T-helper 2 cell treated with Interferon-gamma antibody and Interleukin-4, amounts not matched to agents 100 ng/mL and 5 ng/mL, for 36 hours (primary cell): ENCODE results near the gene DERL3. TPM values are rescaled to one million over a fixed set of nuclear protein-coding genes. Genes with fewer than 3 reads are reported as not detected.

ENCODE experiments used
- intact Hi-C: fragments of 100-400 bp; cut with micrococcal nuclease; formaldehyde crosslinking; loops from one replicate; pipeline ENCODE4 v1.15.1; 2023
- total RNA-seq: library from RNA; stranded (reverse); gene quantifications from 2 replicates; pipeline ENCODE4 v1.2.3, GENCODE V29; 2022

Gene DERL3
- total RNA-seq, 1 donor from 2014 or later = 12.5 TPM

DNA sequence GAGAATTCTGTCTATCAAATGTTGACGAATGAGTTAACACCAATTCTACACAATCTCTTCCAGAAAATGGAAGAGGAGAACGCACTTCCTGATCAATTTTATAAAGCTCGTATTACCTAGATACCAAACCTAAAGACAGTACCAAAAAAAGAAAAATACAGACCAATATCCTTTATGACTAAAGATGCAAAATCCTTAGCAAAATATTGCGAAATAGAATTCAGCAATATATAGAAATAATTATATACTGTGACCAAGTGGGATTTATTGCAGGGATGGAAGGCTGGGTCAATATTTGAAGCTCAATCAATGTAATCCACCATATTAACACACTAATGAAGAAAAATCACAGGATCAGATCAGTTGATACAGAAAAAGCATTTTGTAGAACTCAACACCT lies 26.4 kb downstream of the DERL3 start:
- intact Hi-C loops = no loop called here

DNA sequence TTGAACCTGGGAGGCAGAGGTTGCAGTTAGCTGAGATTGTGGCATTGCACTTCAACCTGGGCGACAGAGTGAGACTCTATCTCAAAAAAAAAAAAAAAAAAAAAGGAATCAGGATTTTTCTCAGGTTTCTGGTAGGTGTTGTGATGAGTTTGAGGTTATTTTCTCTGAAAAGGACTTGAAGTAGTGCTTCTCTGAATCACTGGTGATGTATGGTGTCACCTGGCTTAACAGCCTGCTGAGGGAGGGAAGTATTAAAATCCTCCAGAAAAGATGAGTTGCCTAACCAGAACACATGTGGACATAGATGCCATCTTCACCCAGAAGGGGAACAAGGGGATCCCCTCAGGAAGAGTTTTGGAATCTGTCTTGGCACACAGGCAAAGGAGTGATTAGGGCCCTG lies 32.0 kb downstream of the DERL3 start:
- intact Hi-C loops = no loop called here

DNA sequence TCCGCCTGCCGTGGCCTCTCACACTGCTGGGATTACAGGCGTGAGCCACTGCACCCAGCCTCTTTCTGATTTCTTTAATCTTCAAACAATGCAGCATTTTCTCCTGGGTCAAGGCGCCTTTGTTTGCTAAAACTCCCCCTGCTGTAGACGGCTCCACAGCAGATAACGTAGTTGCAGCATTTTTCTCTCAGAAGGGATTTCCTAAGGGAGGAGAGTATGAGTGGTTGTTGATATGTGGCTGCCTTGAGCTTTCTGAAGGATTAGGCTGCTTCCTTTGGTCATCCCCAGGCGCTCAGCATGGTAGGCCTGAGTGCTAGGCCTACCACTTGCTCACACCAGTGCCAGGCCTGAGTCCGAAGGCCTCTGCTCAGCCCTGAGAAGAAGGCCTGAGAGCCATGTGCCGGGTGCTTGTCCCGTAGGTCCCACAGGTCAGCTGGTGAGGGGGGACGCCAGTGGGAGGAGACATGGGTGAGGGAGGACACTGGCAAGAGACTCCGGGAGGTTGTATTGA lies 34.0 kb downstream of the DERL3 start:
- intact Hi-C loops = no loop called here

DNA sequence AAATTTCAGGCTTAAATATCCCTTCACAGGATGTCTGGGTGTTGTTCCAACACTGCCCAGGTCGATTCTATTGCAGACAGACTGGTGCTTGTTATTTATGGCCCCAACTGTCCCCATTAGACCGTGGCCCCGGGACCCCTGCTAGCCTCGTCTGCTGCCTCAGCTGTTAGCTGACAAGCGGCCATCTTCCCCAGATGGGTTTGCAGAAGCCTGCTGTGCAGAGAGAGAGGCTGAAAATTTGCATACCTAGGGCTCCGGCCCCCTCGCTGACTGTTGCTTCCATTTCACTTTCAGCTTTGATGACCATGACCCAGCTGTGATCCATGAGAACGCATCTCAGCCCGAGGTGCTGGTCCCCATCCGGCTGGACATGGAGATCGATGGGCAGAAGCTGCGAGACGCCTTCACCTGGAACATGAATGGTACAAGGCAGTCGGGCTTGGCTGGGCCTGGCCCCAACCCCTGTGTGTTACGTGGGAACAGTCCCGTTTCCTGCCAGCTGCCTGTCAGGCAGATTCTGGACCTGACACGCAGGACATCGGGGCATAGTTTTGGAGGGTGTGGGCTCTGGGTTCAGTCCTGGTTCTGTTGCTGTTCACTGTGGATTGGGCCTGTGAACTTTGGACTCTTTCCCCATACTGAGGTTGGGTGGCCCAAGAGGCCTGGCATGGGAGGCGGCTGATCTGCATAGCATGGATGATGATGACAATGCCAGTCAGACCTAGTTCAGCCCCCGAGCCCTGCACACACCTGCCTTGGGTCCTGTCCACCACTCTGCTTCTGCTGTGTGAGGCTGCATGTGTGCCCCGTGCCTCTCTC lies 35.6 kb downstream of the DERL3 start:
- intact Hi-C loops = no loop called here

DNA sequence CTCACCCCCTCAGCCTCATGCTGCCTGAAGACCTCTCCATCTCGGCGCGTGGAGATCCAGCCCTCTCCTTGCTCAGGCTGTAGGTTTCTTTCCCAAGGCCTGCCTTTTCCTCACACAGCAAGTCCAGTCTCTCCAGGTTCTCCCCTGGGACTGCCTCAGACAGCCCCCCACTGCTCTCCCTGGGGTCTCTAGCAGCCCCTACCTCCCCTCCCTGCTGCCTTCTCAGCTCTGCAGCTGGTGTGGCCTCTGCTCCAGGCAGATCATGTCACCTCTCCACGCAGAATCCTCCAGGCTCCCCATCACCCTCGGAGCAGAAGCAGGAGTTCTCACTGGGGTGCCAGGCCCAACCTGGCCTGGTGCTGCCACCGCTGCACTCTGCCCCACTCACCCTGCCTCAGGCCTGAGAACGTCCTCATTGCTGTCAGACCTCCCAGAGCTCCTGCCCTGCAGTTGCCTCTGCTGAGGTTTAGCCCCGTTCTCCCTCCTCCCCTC lies 36.9 kb downstream of the DERL3 start:
- intact Hi-C loops = no loop called here

DNA sequence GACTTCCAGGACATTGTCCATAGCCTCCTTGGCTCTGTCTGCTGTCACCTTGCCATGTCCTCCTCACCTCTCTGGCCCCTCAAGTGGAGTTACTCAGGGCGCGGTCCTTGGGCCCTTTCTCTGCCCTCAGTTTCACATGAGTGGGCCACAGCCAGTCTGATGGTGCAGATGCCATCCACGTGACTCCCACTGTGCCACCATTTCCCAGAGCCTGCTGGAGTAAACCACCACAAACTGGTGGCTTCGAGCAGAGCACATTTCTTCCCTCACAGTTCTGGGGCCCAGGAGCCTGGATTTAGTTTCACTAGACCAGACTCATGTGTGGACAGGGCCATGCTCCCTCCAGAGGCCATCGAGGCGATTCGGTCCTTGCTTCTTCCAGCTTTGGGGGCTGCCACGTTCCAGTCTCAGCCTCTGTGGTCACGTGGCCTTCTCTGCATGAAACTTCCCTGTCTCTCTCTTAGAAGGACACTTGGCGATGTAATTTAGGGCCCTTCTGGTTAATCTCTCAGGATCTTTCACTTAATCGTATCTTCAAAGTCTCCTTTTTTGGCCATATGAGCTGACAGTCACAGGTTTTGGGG lies 37.5 kb downstream of the DERL3 start:
- intact Hi-C loops = no loop called here

DNA sequence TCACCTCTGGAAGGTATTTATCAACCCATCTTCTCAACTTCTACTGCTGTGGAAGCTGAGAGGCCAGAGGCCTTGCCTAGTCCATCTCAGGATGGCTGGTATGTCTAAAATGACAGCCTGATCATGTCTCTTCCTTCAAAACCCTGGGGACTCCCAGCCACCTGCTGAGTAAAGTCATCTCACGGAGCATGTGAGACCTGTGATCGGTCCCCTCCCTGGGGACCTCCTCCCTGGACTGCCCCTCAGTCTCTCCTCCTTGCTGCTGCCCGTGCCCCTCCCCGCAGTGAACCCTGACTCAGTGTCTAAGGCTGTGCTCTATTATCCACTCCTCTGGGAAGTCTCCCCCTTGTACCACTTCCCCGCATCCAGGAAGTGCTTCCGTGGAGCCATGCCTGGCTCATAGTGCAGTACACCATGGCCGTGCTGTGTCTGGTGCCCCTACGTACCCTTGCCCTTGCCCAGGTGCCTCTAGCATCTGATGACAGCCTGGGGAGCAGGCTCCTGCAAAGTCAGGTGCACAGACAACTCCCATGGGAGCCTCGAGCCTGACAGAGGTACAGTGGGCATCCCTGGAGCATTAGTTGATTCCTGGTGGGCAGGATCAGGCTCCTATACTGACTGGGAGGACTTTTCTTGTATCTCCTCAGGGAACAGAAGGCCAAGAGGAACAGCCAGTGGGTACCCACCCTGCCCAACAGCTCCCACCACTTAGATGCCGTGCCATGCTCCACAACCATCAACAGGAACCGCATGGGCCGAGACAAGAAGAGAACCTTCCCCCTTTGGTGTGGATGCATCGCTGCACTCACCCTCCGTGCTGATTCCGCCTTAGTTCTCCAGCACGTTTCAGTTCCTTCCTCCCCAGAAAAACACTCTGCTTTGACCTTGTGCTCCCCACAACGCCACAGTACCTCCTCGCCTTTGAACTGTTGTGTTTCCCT lies 38.2 kb downstream of the DERL3 start:
- intact Hi-C loops = no loop called here

DNA sequence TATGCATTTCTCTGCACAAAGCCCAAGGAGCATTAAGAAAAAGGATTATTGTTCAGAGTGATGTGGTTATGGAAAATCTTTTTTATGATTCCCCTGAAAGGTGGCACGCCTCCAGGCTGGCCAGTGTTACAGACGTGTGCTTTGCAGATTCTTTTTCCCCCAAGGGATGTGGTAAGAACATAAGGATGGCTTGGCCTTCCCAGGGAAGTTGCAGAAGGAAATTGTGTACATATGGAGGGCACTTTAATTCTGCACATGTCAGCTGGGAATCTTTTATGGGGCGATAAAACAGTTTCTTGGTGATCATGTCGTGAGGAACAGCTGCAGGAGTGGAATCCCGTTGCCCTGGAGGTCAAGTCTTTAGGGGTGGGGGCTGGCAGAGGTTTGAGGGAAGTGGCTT lies 42.3 kb downstream of the DERL3 start:
- intact Hi-C loops = no loop called here

DNA sequence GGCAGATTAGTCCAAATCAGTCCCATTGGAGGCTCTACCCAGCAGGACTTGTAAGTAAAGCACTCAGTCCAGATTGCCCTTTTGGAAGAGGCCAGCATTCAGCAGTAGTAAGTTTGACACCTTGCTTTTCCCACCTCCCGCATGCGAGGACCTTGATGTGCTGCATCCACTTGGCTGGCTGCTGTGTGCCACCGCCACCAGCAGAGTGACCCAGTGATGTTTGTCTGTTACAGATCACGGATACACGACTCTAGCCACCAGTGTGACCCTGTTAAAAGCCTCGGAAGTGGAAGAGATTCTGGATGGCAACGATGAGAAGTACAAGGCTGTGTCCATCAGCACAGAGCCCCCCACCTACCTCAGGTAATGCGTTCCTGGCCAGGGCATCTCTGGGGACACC lies 45.5 kb downstream of the DERL3 start:
- intact Hi-C loops = no loop called here

DNA sequence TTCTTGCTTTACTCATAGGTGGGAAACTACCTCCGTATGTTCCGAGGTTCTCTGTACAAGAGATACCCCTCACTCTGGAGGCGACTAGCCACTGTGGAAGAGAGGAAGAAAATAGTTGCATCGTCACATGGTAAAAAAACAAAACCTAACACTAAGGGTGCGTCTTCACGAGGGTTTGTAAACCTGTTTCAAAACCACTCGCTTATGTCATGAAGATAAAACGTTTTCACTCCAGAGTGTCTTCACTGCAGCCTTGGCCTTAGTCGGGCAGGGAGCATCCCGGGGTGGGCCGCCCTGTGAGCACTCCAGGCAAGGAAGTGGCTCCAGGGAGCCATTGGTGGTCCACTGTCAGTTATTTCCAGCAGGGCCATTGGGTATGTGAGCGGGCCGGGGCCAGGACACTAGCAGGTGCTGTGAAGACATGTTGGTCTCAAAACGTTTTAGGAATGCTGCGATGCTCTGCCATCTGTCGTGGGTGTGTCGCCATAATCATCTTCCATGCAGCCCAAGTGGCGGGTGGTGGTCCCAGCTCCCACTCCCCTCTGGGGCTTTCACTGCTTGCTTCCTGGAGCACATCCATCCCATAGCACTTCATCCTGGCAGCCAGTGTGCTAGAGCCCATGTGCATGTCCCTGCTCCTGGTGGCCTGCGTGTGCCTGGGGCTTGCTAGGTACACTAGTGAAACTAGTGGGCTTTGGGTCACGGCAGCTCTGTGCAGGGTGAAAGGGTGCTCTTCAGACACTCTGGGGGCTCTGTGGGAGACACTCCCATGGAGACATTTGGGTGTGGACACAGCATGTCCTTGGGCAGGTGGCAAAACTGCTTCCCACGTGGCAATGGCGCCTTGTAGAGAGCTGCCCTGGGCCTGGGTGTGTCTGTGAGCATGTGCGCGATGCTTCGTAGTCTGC lies 46.8 kb downstream of the DERL3 start:
- intact Hi-C loops = no loop called here

DNA sequence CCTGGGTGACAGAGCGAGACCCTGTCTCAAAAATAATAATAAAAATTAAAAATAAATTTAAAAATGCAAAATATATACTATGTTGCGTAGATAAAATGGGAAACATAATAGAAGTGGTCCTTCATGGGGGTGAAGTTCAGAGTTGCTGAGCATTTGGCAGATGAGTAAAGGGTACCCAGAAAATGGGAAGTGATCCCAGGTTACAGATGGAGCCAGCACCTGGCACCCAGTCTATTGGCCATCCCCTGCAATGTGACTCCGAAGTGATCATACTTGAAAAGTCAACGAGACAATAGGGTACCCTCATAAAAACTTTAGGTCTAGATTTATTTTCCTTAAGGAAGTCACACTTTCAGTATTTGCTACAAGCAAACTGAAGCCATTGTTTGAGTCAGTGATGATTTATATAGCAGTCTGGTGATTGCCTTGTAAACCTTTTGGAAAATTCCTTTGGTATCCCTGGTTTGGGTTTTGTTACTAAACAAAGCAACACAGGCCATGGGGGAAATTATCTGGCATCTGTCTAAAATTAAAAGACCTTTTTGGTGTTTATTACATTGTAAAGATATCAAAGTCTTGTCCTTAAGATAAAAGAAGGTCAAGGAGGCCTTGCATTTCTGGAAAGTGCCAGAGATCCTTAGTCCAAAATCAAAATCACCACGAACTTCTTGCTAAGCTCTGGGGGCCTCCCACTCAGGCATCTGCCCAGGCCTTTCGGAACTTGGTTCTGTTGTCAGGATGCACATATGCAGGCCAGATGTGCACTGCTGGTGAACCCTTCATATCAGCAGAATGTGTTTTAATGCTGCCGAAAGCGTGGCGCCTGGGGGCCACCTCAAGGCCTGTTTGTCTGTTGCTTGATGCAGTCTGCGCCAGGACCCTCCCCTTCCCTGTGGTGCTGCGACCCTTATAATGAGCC lies 47.7 kb downstream of the DERL3 start:
- intact Hi-C loops = no loop called here

DNA sequence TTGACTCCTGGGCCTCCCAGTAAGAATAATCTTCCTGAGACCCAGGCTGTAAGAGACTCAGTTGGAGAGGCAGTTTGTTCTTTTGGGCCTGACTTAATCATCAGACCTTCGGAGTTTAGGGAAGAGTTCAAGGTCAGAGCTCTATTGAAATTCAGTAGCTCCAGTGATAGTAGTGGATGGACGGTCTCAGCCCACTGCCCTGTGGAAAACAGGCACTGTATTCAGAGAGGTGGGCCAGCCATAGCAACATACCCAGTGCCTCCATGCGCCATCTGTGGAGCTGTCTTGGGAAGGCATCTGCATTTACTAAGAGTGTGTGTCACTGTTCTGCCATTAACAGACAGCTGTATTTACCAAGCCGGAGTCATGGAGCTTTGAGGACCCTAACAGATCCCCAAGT lies 49.2 kb downstream of the DERL3 start:
- intact Hi-C loops = no loop called here

DNA sequence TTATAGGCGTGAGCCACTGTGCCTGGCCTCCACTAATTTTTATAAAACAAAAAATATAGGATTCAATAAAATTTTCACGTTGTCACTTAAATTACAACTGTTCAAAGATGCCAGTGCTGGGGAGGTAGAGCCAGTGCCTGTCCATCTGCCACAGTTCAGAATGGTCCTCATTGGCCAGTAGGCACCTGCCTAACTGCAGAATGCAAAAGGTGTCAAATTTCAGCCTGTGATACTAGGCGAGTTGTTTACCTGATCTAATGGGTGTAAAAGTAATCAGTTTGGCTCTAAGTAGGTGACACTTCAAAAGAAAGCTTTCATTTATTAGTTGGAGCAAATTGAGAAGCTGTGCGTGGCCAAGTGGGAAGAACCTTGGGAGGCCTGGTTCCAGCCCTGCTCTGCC lies 49.7 kb downstream of the DERL3 start:
- intact Hi-C loops = no loop called here

DNA sequence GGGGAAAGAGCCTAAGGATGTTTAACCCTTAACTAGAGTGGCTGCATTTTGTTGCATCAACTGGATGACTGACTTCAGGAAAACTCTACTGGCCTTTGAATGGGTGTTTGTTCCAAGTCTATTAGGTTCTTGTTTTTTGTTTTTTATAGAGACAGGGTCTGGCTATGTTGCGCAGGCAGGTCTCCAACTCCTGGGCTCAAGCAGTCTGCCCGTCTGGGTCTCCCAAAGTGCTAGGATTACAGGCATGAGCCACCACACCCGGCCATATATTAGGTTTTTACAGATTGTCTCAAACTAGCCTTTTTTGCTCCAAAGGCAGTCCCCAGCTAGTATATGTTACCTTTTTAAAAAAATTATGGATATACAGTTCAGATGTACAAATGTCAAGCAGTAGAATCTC lies 50.9 kb downstream of the DERL3 start:
- intact Hi-C loops = loop anchor here (1.0 to 2.0 kb wide), 4 partner anchors 20 to 223 kb away; partner anchors contain the start of genes CABIN1, DERL3 and MIF

DNA sequence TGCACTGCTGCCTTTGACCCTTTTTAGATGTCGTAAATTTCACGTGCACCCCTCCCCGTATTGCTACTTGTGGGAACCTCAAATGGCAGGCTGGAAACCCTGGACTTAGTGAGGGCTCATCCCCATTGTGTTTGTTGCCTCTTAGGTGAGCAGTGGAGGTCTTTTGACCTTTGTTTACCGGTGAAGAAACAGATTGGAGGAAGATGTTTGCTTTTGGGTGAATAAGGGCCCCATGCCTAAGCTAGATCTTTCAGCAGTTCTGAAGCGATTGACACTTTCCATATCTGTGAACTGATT lies 51.3 kb downstream of the DERL3 start:
- intact Hi-C loops = loop anchor here (1.0 to 2.0 kb wide), 4 partner anchors 19 to 223 kb away; partner anchors contain the start of genes CABIN1, DERL3 and MIF

DNA sequence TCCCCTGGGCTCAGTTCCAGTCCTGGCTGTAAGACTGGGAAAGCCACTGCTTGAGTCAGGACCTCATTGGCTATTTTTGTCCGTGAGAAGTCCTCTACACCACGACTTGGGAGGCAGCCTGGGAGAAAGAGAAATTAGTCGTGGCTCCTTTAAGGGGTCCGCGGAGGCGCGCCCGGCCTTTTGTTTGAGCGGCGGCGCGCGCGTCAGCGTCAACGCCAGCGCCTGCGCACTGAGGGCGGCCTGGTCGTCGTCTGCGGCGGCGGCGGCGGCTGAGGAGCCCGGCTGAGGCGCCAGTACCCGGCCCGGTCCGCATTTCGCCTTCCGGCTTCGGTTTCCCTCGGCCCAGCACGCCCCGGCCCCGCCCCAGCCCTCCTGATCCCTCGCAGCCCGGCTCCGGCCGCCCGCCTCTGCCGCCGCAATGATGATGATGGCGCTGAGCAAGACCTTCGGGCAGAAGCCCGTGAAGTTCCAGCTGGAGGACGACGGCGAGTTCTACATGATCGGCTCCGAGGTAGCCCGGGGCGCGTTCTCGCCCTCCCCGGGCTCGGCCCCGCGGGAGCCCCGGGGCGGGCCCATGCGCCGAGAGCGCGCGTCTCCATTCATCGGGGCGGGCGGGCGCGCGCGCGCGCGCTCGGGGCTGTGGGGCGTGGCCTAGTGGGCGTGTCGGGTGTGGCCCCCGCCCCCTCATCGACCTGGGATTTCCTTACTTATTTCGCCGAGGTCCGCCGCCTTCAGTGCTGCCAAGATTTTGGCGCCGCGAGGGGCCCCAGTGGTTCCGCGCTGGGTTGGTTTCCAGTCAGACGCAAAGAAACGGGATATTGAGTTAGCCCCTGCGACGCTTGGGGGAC lies 51.8 kb downstream of the DERL3 start, which contains the start of gene SMARCB1:
Gene SMARCB1 (plus strand): TSS at position 215 of the 848 bp plus-strand sequence. CDS start 204 bp downstream, at position 419.
- intact Hi-C loops = loop anchor here (1.0 to 2.0 kb wide), 6 partner anchors 15 to 224 kb away; partner anchors contain the start of genes CABIN1, DERL3, MIF and MMP11

DNA sequence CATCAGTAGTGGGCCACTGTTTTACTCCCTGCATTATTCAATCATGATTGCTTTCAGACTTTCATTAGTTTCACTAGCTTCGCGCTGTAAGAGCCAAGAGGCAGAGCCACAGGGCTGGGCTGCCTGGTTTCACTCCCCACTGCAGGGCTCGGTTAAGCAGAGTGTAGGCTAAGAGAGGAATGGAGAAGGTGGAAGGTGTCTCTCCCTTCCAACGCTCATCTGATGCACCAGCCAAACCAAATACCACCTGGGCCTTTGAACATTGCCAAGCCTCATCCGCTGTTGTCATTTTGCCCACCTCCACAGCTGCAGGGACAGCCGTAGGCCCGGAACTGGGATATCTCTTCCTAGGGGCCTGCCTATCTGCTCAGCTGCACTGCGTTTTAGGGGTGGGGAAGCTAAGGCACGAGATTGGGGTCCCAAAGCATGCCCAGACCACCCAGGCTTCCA lies 52.5 kb downstream of the DERL3 start:
- intact Hi-C loops = loop anchor here (1.0 to 2.0 kb wide), 3 partner anchors 14 to 225 kb away; partner anchors contain the start of genes CABIN1 and MMP11
